Lung (tissue), 12 donors: ENCODE results near the gene PCED1A. TPM values are rescaled to one million over a fixed set of nuclear protein-coding genes. Genes with fewer than 3 reads are reported as not detected.

Experiments
- ATAC-seq: fragments of 200-7000 bp; cut with Tn5 transposase; one replicate; pipeline ENCODE4 v1.9.1; 2020; ENCODE audit warnings: moderate number of reproducible peaks; ENCODE audit not compliant: insufficient read depth, low FRiP score
- DNase-seq, 3 donors: peaks; one replicate each; pipeline ENCODE4 v3.0.0-alpha.2; 2013 to 2017
- H3K27ac ChIP-seq, 2 donors: one replicate each; pipeline ENCODE4 v1.5.1; 2013; ENCODE audit warnings: mild to moderate bottlenecking in 2 of 2, moderate library complexity in 2 of 2, control low read depth in 1 of 2, inconsistent platforms in 1 of 2, low read depth in 1 of 2, low read length in 1 of 2
- H3K27me3 ChIP-seq, 3 donors: one replicate each; pipeline ENCODE4 v1.5.1; 2013; ENCODE audit warnings: low read length in 2 of 3; ENCODE audit not compliant: control insufficient read depth in 3 of 3, insufficient read depth in 3 of 3
- H3K36me3 ChIP-seq, 4 donors: one replicate each; pipeline ENCODE4 v1.5.1; 2013; ENCODE audit warnings: low read length in 4 of 4, mild to moderate bottlenecking in 1 of 4, moderate library complexity in 1 of 4; ENCODE audit not compliant: control insufficient read depth in 4 of 4, insufficient read depth in 4 of 4
- H3K4me1 ChIP-seq, 5 donors: one replicate each; pipeline ENCODE4 v1.5.1; 2013; ENCODE audit warnings: low read length in 5 of 5, mild to moderate bottlenecking in 2 of 5, moderate library complexity in 1 of 5; ENCODE audit not compliant: control insufficient read depth in 5 of 5, insufficient read depth in 5 of 5
- H3K4me3 ChIP-seq: one replicate; pipeline ENCODE4 v1.5.1; 2013; ENCODE audit warnings: mild to moderate bottlenecking, control low read depth, moderate library complexity
- H3K9ac ChIP-seq, 2 donors: one replicate each; pipeline ENCODE4 v1.5.1; 2013; ENCODE audit warnings: low read length in 2 of 2, control low read depth in 1 of 2; ENCODE audit not compliant: insufficient read depth in 1 of 2
- H3K9me3 ChIP-seq, 4 donors: one replicate each; pipeline ENCODE4 v1.5.1; 2013; ENCODE audit warnings: low read length in 3 of 4, mild to moderate bottlenecking in 1 of 4, moderate library complexity in 1 of 4; ENCODE audit not compliant: control insufficient read depth in 4 of 4, insufficient read depth in 3 of 4
- WGBS, 2 donors: extraction: QIAGEN DNeasy Blood & Tissue Kit; methylation state at CpG; one replicate each; pipeline ENCODE4 v1.1.7; 2013; 5-methylcytosine and 5-hydroxymethylcytosine counted together
- polyA plus RNA-seq, 2 donors: library from polyadenylated mRNA; stranded (reverse); fragments of 200-250 nt; gene quantifications; one replicate each; pipeline ENCODE4 v1.2.1, GENCODE V29; 2013
- total RNA-seq, 2 donors: library from RNA; depleted of rRNA in 1 of 2; stranded (reverse); fragments of >200 nt in 1 of 2; gene quantifications; one replicate each; pipeline ENCODE4 v1.2.1, GENCODE V29; 2014 to 2021
- TF ChIP-seq, protein P1 (sequence below): IDR thresholded peaks from 2 replicates; pipeline ENCODE4 v1.5.1; 2012; ENCODE audit warnings: mild to moderate bottlenecking; ENCODE audit errors: control extremely low read depth, extremely low read depth
- donor health status: control.
- donor health status: control.
- donor health status: Bipolar disorder and iron deficiency.
- donor health status: healthy.
- donor health status: DM: yes; HTN: yes; CAD: no.

PCED1A gene
- total and polyA plus RNA-seq, 4 donors, result 26.2 to 40.4 (median 35.1) TPM

DNA sequence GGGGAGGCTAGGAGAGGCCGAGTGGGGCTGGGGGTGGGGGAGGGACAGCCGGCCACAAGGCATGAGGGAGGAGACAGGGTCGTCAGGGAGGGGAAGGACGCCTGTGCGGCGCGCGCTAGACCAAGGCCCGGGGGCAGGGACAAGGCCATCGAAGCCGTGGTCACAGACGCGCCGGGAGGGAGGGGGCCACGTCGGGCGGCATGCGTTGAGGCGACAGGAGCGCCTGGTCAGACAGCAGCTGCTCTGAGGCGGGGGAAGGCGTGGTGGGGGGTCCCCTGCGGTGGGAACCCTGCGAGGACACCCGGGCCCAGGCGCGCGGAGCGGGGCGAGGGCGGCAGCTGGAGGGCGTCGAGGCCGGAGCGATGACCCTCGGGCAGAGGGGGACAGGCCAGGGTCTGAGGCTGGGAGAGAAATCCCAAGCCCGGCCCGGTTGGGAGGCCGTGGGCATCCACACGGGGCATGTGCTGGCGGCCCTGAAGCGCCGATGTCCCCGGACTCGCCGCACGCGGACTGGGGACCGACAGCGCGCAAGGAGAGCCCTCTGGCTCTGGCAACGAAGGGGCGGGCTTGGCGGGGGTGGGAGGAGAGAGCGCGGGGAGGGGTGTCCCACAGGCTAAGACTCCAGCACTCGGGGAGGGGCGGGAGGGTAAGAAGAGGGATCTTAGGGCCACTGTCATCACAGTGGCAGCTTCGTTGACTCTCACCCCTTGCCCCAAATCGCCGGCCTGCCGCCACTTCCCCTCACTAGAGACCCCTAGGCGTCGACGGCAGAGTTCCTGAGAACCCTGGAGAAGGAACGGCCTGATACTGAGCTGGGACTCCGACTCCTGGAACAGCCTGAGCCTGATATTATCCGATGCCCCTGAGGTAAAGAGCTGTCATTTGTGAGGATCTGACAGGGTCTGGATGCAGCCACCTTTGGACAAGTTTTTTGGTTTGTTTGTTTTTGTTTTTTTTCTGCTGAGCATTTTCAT, 19.3 kb downstream of the PCED1A start:
- H3K9me3 ChIP-seq, result peaks cover 0 to 1% (median 0%) of the 10 kb centered on the region in 4 donors
- peaks cover 0 to 16% (median 3%) of the 10 kb centered on the region in 5 donors for H3K4me1 ChIP-seq
- TF ChIP-seq, protein P1, sequence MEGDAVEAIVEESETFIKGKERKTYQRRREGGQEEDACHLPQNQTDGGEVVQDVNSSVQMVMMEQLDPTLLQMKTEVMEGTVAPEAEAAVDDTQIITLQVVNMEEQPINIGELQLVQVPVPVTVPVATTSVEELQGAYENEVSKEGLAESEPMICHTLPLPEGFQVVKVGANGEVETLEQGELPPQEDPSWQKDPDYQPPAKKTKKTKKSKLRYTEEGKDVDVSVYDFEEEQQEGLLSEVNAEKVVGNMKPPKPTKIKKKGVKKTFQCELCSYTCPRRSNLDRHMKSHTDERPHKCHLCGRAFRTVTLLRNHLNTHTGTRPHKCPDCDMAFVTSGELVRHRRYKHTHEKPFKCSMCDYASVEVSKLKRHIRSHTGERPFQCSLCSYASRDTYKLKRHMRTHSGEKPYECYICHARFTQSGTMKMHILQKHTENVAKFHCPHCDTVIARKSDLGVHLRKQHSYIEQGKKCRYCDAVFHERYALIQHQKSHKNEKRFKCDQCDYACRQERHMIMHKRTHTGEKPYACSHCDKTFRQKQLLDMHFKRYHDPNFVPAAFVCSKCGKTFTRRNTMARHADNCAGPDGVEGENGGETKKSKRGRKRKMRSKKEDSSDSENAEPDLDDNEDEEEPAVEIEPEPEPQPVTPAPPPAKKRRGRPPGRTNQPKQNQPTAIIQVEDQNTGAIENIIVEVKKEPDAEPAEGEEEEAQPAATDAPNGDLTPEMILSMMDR, result no peak
- no peak overlapping the region for H3K27ac ChIP-seq
- peak in 1 of 3 donors; percentile 14 for DNase-seq
- H3K4me3 ChIP-seq, result no peak overlapping the region
- 10 to 18% methylated on average over 55 to 68 of the region's 68 CpGs for WGBS, 2 donors
- H3K27me3 ChIP-seq, result peaks cover 0 to 20% (median 13%) of the 10 kb centered on the region in 3 donors
- H3K9ac ChIP-seq, result no peak overlapping the region
- no peaks in the 10 kb centered on the region for H3K36me3 ChIP-seq
- no peak for ATAC-seq

GRCh38 chr20:2820084-2820895, 20.2 kb downstream of the PCED1A start:
- Histone ChIP-seq H3K9me3 (peaks cover 0 to 1% (median 0%) of the 10 kb centered on the region in 4 donors), H3K27me3 (peaks cover 0 to 18% (median 7%) of the 10 kb centered on the region in 3 donors), H3K4me3 (no peak overlapping the region), H3K4me1 (peaks cover 0 to 16% (median 3%) of the 10 kb centered on the region in 5 donors), H3K9ac (no peak overlapping the region), H3K36me3 (no peaks in the 10 kb centered on the region), H3K27ac (no peak overlapping the region)
- DNase-seq, result peak in 2 of 3 donors; percentile 56 to 60
- no peak for ATAC-seq
- WGBS, 2 donors, result 38 to 44% methylated on average over 32 of the region's 32 CpGs
- TF ChIP-seq, protein P1, result no peak

- 75 to 83% methylated on average over 7 of the region's 7 CpGs for WGBS, 2 donors
- Histone ChIP-seq H3K36me3 (no peaks in the 10 kb centered on the region), H3K27me3 (peaks cover 0 to 18% (median 7%) of the 10 kb centered on the region in 3 donors), H3K4me1 (peaks cover 0 to 16% (median 3%) of the 10 kb centered on the region in 5 donors), H3K9me3 (peaks cover 0 to 1% (median 0%) of the 10 kb centered on the region in 4 donors), H3K27ac (no peak overlapping the region), H3K4me3 (no peak overlapping the region), H3K9ac (no peak overlapping the region)
- ATAC-seq (no peak), DNase-seq (peak in 2 of 3 donors; percentile 48 to 65)
- TF ChIP-seq, protein P1, result no peak
Observed at GRCh38 chr20:2817891-2818595, 22.4 kb downstream of the PCED1A start.
